Occipital lobe (tissue), 2 donors: Measurements from ENCODE around the gene ZNF146. TPM values are rescaled to one million over a fixed set of nuclear protein-coding genes. Genes with fewer than 3 reads are reported as not detected.
"Not testable (repeated sequence)": the region's sequence is repeated elsewhere in the genome, so short reads cannot be mapped to it uniquely, and the experiment has no call there.

ENCODE experiments used
- DNase-seq: peaks from one replicate; lab custom pipeline; 2025; lab: John Stamatoyannopoulos, UW
- total RNA-seq: library from RNA; depleted of rRNA; stranded (reverse); fragments of >200 nt; gene quantifications from one replicate; pipeline ENCODE4 v1.2.3, GENCODE V29; 2014

Gene ZNF146
- total RNA-seq, 1 donor from 2014 or later: 86.9 TPM

DNA sequence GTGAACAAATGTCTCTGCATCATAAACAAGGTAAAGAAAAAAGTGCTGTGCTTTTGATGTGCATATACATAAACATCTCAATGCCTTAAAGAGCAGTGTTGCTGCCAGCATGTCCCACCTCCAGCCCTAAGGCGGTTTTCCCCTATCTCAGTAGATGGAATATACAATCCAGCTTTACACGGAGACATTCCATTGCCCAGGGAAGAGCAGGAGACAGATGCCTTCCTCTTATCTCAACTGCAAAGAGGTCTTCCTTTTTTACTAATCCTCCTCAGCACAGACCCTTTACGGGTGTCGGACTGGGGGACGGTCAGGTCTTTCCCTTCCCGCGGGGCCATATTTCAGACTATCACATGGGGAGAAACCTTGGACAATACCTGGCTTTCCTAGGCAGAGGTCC, 18.7 kb downstream of the ZNF146 start:
- DNase-seq: not testable (repeated sequence)

DNA sequence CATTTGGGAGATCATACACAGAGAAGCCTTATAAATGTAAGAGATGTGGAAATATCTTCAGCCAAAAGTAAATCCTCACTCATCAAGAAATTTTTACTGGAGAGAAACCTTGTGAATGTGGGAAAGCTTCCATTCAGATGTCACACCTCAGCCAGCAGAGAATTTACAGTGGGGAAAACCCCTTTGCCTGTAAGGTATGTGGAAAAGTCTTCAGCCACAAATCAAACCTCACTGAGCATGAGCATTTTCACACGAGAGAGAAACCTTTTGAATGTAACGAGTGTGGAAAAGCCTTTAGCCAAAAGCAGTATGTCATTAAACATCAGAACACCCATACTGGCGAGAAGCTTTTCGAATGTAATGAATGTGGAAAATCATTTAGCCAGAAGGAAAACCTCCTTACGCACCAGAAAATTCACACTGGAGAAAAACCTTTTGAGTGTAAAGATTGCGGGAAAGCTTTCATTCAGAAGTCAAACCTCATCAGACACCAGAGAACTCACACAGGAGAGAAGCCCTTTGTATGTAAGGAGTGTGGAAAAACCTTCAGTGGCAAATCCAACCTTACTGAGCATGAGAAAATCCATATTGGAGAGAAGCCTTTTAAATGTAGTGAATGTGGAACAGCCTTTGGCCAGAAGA, 21.5 kb downstream of the ZNF146 start:
- DNase-seq: no peak

DNA sequence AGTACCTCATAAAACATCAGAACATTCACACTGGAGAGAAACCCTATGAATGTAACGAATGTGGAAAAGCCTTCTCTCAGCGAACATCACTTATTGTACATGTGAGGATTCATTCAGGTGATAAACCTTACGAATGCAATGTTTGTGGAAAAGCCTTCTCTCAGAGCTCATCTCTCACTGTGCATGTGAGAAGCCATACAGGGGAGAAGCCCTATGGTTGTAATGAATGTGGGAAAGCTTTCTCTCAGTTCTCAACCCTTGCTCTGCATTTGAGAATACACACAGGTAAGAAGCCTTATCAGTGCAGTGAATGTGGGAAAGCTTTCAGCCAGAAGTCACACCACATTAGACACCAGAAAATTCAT, 22.0 kb downstream of the ZNF146 start:
- DNase-seq: no peak

DNA sequence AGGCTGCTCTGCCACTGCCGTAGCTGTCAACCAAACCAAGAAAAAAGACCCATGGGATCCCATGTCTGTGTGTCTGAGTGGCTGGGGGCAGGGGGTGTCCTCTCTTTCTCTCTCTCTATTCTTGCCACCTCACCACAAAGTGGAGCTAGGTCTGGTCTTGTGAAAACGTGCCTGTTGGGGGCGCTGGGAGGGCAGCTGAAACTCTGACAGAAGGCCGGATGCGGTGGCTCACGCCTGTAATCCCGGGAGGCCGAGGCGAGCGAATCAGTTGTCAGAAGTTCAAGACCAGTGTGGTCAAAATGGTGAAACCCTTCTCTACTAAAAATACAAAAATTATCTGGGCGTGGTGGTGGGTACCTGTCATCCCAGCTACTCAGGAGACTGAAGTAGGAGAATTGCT, 29.2 kb downstream of the ZNF146 start:
- DNase-seq: no peak

DNA sequence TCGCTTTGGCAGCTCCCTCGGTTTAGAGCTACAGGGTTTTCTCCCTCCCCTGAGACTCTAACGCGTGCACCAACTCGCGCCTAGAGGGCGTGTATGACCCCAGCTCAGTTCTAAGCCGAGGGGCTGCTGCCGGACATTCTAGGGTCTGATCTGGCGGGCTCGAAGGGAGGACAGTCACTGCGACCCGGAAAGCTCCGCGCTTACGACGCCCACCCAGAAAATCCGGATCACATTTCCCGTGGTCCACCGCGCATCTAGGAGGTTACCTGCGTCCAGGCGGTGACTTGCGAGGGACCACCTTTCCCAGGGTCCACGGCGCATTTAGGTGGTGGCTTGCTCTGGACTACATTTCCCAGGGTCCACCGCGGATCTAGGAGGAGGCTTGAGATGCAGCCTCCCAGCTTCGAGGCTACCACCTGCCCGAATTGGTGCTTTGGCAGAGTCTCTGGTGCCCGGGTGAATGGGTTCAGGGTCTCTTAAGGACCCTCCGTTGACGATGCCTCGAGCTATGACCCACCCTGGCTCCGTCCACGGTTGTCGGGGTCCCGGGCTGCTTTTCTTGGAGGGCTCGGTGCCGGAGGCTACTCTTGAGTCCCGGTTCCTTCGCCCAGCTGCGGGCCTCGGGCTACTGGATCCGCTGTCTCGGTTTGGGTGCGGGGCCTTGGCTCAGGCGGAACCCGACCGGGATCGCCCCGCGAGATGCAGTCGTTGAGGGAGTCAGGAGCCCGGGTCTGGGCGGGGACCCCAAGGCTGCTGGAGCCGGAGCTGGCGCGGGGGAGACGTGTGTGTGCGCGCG, 30.5 kb downstream of the ZNF146 start:
- peak; percentile 63 for DNase-seq

DNA sequence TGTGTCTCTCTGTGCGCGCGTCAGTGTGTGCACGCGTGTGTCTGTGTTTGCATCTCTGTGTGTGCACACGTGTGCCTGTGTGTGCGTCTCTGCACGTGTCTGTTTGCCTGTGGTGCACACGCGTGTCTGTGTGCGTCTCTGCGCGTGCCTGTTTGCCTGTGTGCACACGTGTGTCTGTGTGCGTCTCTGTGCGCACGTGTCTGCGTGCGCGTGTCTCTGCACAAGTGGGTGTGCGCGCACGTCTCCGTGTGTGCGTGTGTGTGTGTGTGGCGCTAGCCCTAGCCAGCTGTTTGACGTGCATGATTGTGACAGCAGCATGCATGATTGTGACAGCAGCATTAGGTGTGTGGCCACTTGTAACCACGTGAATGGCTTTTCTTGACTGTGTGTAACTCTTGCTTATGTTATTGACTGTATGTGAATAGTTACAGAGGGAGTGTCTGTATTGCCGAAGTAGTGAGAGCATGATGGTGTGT, 31.1 kb downstream of the ZNF146 start:
- peak; percentile 21 for DNase-seq

DNA sequence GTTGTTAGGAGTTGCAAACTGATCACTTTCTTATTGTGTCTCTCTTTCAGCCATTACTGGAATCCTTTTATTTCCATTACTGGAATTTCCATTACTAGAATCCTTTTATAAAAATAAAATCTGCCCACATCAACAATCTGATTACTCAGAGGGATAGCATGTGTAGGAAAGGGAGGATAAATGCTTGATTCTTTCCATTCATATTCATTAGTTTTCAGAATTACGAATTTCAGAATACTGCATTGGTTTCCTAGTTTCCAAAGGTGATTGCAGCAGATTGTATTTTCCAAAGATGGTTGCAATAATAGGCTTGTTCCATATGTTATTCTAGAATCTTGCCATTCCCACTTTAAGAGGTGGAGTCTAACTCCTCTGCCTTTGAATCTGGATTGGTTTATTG, 37.1 kb downstream of the ZNF146 start:
- no peak for DNase-seq

DNA sequence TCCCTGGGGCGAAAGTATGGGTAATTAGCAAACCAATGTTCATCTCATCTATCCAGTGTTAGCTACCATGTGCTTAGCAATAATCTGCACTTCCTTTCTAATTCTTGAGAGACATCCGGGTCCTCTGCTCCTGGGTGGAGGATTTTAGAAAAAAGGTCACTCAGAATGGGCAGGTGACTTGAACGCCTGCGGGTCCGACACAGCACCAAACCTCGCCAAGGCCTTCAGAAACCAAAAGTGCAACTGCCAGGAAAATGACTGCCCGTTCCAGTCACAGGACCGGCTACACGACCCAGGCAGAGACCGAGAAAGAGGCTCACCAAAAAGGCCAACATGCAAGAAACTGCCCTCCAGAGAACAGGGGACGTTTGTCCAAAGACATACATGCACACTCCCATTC, 39.9 kb downstream of the ZNF146 start:
- no peak for DNase-seq

DNA sequence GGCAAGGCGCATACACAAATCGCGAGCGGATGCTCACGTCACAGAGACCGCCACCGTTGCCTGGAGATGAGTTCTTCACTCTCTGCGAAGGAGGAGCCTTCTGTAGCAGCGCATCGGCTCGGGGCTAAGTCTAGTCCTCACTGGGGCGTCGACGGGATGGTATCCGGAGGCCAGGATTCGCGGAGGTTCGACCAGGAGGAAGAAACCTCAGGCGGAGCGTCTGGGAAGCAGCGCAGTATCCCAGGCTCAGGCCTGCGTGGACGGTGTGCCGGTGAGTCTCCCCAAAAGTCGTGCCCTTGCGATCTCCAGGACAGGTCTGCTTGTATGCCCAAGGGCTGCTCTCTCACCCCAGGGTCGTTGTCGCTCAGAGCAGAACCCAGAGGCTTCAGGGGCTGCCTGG, 40.4 kb downstream of the ZNF146 start:
- DNase-seq: no peak

DNA sequence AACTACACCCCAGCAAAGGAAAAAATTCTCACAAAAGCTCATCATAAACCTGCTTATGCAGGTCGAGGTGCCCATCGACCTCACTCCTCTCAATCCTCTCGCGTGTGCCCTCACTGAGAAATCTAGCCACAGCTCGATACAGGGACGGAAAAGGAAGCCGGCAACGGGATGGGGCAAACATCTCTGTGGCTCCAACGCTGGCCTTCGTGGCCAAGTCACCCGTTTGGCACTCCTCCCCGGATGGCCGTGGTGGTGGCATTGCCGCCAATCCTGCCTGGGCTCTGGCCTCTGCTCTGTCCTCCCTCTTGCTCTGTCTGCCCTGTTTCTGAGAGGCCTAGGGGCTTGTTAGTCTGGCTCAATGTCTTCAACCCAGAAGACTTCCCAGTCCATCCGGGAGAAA, 41.2 kb downstream of the ZNF146 start:
- DNase-seq: no peak

DNA sequence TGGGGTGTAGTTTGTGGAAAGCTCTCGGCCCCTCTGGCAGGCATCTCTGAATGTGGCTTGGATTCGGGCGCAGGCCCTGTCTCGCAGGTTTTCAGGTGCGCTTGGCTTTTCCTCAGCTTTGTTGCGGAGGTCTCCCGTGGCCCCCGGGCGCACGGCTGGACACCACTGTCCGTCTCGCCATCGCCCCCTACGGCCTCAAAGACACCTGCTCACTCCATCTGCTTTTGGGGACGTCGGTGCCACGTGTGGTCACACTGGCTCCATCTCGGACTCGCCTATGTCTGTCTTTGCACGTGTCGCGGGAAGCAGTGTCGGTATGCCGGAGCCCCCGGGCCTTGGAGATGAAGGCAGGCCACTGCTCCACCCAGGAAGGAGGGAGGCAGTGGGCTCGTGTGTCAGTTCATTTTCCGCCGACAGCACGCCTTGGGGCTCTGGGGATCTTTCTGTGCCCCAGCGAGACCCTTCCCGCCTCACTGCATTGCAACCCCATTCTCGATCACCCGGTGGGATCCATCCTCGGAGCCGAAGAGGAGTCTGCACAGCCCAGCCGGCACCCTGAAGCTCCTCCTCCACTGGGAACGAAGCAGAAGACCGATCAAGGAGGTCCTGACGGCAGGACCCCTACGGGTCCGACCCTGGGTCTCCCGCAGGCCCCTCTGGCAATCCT, 42.1 kb downstream of the ZNF146 start:
- DNase-seq: no peak

DNA sequence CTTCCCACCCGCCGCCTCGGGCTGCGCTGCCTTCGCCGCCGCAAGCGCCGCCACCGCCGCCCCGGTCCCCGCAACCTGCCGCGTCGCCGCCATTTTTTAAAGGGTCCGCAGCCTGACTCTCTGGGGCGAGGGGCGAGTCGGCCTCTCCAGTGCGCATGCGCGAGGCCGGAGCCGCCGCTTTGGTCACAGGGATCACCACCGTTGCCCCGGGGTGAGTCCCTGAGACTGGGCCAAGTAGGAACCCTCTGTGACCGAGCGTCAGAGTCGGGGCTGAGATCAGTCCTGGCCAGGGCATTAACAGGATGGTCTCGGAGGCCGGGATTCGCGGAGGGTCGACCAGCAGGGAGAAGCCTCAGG, 42.6 kb downstream of the ZNF146 start:
- DNase-seq: peak; percentile 8

DNA sequence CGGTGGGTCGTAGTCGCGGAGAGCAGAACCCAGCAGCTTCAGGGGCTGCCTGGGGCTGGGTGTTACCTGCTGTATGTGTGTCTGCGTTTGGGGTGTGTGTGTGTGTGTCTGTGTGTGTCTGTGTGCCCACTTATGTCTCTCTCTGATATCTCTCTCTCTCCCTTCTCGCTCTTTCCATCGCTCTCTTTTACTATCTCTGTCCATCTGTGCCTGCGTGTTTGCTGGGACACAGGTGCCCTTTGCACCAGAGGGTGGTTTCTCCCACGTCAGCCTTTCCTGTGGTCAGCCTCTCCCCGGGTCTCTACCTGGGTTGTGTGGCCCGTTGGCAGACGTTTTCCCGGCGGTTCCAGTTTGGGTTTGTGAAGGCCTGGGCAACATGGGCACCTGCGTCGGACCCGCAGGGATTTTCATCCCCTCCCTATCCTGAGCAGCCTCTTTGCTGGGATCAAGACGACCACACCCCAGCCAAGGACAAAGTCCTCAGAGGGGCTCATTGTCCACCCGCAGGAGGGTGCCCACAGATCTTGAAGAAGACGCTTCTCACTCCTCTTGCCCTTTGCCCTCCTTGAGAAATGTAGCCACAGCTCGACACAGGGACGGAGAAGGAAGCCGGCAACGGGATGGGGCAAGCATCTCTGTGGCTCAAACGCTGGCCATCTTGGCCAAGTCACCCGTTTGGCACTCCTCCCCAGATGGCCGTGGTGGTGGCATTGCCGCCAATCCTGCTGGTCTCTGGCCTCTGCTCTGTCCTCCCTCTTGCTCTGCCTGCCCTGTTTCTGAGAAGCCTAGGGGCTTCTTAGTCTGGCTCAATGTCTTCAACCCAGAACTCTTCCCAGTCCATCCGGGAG, 43.3 kb downstream of the ZNF146 start:
- no peak for DNase-seq

DNA sequence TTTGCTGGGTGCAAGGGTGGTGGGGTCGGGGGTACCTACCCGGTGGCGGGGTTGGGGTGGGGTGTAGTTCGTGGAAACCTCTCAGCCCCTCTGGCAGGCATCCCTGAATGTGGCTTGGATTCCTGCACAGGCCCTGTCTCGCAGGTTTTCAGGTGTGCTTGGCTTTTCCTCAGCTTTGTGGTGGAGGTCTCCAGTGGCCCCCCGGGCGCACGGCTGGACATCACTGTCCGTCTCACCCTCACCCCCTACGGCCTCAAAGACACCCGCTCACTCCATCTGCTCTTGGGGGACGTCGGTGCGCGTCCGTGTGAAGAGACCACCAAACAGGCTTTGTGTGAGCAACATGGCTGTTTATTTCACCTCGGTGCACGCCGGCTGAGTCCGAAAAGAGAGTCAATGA, 44.3 kb downstream of the ZNF146 start:
- DNase-seq: no peak

DNA sequence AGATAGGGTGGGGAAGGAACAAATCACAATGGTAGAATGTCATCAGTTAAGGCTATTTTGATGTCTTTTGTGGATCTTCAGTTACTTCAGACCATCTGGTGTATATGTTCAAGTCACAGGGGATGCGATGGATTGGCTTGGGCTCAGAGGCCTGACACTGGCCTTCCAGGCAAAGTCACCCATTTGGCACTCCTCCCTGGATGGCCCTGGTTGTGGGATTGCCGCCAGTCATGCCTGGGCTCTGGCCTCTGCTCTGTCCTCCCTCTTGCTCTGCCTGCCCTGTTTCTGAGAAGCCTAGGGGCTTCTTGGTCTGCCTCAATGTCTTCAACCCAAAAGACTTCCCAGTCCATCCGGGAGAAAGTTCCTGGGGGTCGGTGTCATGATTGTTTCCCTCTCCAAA, 50.2 kb downstream of the ZNF146 start:
- DNase-seq: no peak

DNA sequence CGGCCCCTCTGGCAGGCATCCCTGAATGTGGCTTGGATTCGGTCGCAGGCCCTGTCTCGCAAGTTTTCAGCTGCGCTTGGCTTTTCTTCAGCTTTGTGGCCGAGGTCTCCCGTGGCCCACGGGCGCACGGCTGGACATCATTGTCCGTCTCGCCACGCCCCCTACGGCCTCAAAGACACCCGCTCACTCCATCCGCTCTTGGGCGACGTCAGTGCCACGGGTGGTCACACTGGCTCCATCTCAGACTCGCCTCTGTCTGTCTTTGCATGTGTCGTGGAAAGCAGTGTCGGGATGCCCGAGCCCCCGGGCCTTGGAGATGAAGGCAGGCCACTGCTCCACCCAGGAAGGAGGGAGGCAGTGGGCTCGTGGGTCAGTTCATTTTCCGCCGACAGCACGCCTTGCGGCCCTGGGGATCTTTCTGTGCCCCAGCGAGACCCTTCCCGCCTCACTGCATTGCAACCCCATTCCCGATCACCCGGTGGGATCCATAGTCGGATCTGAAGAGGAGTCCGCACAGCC, 51.0 kb downstream of the ZNF146 start:
- no peak for DNase-seq

DNA sequence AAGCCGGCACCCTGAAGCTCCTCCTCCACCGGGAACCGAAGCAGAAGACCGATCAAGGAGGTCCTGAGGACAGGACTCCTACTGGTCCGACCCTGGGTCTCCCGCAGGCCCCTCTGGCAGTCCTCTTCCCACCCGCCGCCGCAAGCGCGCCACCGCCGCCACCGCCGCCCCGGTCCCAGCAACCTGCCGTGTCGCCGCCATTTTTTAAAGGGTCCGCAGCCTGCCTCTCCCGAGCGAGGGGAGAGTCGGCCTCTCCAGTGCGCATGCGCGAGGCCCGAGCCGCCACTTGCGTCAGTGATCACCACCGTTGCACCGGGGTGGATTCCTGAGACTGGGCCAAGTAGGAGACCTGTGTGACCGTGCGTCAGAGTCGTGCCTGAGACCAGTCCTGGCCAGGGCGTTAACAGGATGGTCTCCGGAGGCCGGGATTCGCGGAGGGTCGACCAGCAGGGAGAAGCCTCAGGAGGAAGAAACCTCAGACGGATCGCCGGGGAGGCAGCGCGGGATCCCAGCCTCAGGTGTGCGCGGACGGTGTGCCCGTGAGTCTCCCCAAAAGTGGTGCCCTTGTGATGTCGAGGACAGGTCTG, 51.6 kb downstream of the ZNF146 start:
- DNase-seq: no peak

DNA sequence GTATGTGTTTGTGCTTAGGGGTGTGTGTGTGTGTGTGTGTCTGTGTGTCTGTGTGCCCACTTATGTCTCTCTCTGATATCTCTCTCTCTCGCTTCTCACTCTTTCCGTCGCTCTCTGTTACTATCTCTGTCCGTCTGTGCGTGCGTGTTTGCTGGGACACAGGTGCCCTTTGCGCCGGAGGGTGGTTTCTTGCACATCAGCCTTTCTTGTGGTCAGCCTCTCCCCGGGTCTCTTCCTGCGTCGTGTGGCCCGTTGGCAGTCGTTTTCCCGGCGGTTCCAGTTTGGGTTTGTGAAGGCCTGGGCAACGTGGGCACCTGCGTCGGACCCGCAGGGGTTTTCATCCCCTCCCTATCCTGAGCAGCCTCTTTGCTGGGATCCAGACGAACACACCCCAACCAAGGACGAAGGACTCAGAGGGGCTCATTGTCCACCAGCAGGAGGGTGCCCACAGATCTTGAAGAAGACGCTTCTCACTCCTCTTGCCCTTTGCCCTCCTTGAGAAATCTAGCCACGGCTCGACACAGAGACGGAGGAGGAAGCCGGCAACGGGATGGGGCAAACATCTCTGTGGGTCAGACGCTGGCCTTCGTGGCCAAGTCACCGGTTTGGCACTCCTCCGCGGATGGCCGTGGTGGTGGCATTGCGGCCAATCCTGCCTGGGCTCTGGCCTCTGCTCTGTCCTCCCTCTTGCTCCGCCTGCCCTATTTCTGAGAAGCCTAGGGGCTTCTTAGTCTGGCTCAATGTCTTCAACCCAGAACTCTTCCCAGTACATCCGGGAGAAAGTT, 52.3 kb downstream of the ZNF146 start:
- DNase-seq: no peak

DNA sequence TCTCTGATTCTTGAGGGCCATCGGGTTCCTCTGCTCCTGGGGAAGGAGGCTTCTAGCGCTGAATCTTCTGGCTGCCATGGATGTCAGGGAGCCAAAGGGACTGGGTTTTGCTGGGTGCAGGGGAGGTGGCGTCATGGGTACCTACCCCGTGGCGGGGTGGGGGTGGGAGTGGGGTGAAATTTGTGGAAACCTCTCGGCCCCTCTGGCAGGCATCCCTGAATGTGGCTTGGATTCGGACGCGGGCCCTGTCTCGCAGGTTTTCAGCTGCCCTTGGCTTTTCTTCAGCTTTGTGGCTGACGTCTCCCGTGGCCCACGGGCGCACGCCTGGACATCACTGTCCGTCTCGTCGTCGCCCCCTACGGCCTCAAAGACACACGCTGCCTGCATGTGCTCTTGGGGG, 53.2 kb downstream of the ZNF146 start:
- DNase-seq: not testable (repeated sequence)

DNA sequence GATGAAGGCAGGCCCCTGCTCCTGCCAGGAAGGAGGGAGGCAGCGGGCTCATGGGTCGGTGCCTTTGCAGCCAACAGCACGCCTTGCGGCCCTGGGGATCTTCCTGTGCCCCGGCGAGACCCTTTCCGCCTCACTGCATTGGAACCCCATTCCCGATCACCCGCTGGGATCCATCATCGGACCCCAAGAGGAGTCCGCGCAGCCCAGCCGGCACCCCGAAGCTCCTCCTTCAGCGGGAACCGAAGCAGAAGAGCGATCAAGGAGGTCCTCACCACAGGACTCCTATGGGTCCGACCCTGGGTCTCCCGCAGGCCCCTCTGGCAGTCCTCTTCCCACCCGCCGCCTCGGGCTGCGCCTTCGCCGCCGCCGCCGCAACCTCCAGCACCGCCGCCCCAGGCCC, 53.7 kb downstream of the ZNF146 start:
- DNase-seq: not testable (repeated sequence)
